HepG2 (cell line): ENCODE results near the gene TSTD1. TPM values are rescaled to one million over a fixed set of nuclear protein-coding genes. Genes with fewer than 3 reads are reported as not detected.
A peak's percentile ranks its signal among the peaks of the same experiment; 100 is the strongest.

Experiments
- ASH2L ChIP-seq: fragments of 300-600, 200-600 bp; sonication (generic); IDR thresholded peaks from 2 replicates; pipeline ENCODE4 v1.7.0; 2017; ENCODE audit warnings: low read depth, mild to moderate bottlenecking, moderate library complexity, mixed read lengths, low read length; ENCODE audit not compliant: insufficient read length
- FOXO1 ChIP-seq: sonication (generic); formaldehyde crosslinking; IDR thresholded peaks from 2 replicates; pipeline ENCODE4 v1.4.0; 2020; ENCODE audit warnings: missing genetic modification reagents
- MAZ ChIP-seq, 2 experiments: sonication (generic) in 1 of 2; formaldehyde crosslinking in 1 of 2; IDR thresholded peaks; 2 replicates each; pipeline versions ENCODE4 v1.5.0 to v1.6.1; 2012 to 2020; ENCODE audit warnings: low read depth in 2 of 2, mild to moderate bottlenecking in 2 of 2, borderline replicate concordance in 1 of 2, improper control_type of control experiment in 1 of 2, low read length in 1 of 2, missing genetic modification reagents in 1 of 2, moderate library complexity in 1 of 2
- NFYB ChIP-seq: sonication (generic); formaldehyde crosslinking; IDR thresholded peaks from 2 replicates; pipeline ENCODE4 v1.4.0; 2020; ENCODE audit warnings: missing genetic modification reagents
- PITX1 ChIP-seq: sonication (generic); formaldehyde crosslinking; IDR thresholded peaks from 2 replicates; pipeline ENCODE4 v1.5.1; 2020; ENCODE audit warnings: mild to moderate bottlenecking, missing genetic modification reagents
- TRIM24 ChIP-seq: sonication (generic); formaldehyde crosslinking; IDR thresholded peaks from 2 replicates; pipeline ENCODE4 v1.8.0; 2022; ENCODE audit warnings: mild to moderate bottlenecking, missing genetic modification reagents
- ZBTB46 ChIP-seq: sonication (generic); formaldehyde crosslinking; IDR thresholded peaks from 2 replicates; pipeline ENCODE4 v1.4.0; 2020; ENCODE audit warnings: mild to moderate bottlenecking, missing genetic modification reagents, borderline replicate concordance
- ZGPAT ChIP-seq: IDR thresholded peaks from 2 replicates; pipeline ENCODE4 v1.6.1; 2016; ENCODE audit warnings: mild to moderate bottlenecking
- ZNF292 ChIP-seq: sonication (generic); formaldehyde crosslinking; IDR thresholded peaks from 2 replicates; pipeline ENCODE4 v1.8.1; 2022; ENCODE audit warnings: mild to moderate bottlenecking, low read depth, missing genetic modification reagents, borderline replicate concordance
- ZNF331 ChIP-seq: sonication (generic); formaldehyde crosslinking; IDR thresholded peaks from 2 replicates; pipeline ENCODE4 v1.4.0; 2020; ENCODE audit warnings: missing genetic modification reagents
- ZNF343 ChIP-seq: sonication (generic); formaldehyde crosslinking; IDR thresholded peaks from 2 replicates; pipeline ENCODE4 v1.4.0; 2020; ENCODE audit warnings: mild to moderate bottlenecking, missing genetic modification reagents
- polyA plus RNA-seq, 8 experiments: library from polyadenylated mRNA; depleted of rRNA in 3 of 8; stranded (reverse) in 7 of 8; unstranded in 1 of 8; fragments of >200 nt; fragmentation: Illumina TruSeq in 4 of 8; extraction: Trizol in 4 of 8; gene quantifications; 2 replicates each; pipeline versions ENCODE4 v1.2.1 to v1.2.3, GENCODE V29; 2011 to 2016; ENCODE audit warnings: low read depth in 4 of 8, missing spikeins in 1 of 8, mixed read lengths in 1 of 8; ENCODE audit not compliant: insufficient read depth in 1 of 8
- total RNA-seq, 5 experiments: library from RNA; depleted of rRNA; stranded (reverse); fragments of >200 nt; fragmentation: Illumina TruSeq; extraction: Trizol; gene quantifications; 2 replicates each; pipeline ENCODE4 v1.2.3, GENCODE V29; 2016; ENCODE audit warnings: low read depth in 1 of 5
- TF ChIP-seq, protein P1 (sequence below): sonication (generic); formaldehyde crosslinking; IDR thresholded peaks from 2 replicates; pipeline ENCODE4 v1.5.0; 2020; ENCODE audit warnings: missing genetic modification reagents, mild to moderate bottlenecking, borderline replicate concordance
- TF ChIP-seq, protein P2 (sequence below): sonication (generic); formaldehyde crosslinking; IDR thresholded peaks from 2 replicates; pipeline ENCODE4 v1.5.0; 2020; ENCODE audit warnings: mild to moderate bottlenecking, missing genetic modification reagents
- TF ChIP-seq, protein P3 (sequence below): conservative IDR thresholded peaks from 2 replicates; pipeline ENCODE4 v1.6.1; 2018; ENCODE audit warnings: missing genetic modification reagents
- TF ChIP-seq, protein P4 (sequence below): sonication (generic); formaldehyde crosslinking; IDR thresholded peaks from 2 replicates; pipeline ENCODE4 v1.8.1; 2022; ENCODE audit warnings: low read depth, mild to moderate bottlenecking, missing genetic modification reagents

Gene TSTD1
- total and polyA plus RNA-seq, 2 of the 13 experiments (the other 11 are each of a cell fraction or from before 2014, with no cell fraction given), result 0.15 to 0.31 TPM

DNA sequence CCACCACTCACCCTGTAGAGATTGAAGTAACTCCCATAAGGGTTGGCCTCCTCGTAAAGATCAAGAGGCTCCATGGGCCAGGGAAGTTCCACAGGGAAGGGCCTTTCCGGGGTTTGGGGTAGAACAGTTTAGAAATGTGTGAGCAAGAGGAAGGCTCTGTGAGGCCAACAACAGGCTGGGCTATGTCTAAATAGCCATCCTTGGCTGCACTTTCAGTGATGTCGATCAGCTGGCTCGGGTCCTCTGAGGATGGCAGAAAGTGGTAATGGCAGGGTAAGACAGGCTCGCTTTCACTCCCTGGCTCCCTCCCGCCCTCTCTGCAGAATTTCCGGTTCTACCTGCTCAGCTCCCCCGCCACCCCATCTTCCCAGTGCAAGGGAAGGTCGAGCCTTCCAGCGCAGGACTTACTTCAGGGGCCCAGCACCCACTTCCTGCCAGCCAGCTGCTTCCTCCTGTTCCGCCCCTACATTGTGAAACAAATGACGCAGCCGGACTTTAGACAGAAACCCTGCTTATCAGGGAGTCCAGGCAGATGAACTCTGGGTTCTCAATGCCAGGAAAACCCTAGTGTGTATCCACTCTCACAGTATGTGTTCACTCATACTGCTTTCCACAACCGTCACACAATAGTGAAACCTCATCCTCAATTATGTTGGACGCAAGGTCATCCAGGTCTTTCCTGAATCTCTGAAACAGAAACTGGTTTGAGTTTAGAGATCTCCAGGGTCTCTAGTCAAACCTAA lies 25.1 kb downstream of the TSTD1 start (continued):
- peak; percentile 50; the same call in 1 of the 2 replicates for TF ChIP-seq MAZ (IDR thresholded peaks at IDR 0.05; ENCODE audit: borderline replicate concordance, low read depth, low read length)
- TF ChIP-seq MAZ (CRISPR knock-in tag; IDR thresholded peaks at IDR 0.05; ENCODE audit: low read depth), result peak; percentile 44; the same call in 1 of the 2 replicates
- TF ChIP-seq FOXO1, result peak; percentile 91
- peak; percentile 94; the same call in 1 of the 2 replicates for TF ChIP-seq ZBTB46 (CRISPR knock-in tag)
- TF ChIP-seq NFYB, result peak; percentile 20; the same call in 1 of the 2 replicates
- peak; percentile 88 for TF ChIP-seq PITX1 (CRISPR knock-in tag)
- peak; percentile 90 for TF ChIP-seq ZNF331 (CRISPR knock-in tag)
- TF ChIP-seq, protein P1, sequence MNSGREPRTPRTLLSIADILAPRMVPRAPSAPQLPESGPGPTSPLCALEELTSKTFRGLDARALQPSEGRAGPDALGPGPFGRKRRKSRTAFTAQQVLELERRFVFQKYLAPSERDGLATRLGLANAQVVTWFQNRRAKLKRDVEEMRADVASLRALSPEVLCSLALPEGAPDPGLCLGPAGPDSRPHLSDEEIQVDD (CRISPR knock-in tag), result 0 out of 2 replicates have a peak, but pooled peaks have one; percentile 71
- TF ChIP-seq ZGPAT, result peak; percentile 96
- peak; percentile 94 for TF ChIP-seq ZNF343 (CRISPR knock-in tag)
- TF ChIP-seq TRIM24, result peak; percentile 92
- TF ChIP-seq ASH2L, result peak; percentile 96
- peak; percentile 81 for TF ChIP-seq ZNF292 (CRISPR knock-in tag)
- TF ChIP-seq, protein P2, sequence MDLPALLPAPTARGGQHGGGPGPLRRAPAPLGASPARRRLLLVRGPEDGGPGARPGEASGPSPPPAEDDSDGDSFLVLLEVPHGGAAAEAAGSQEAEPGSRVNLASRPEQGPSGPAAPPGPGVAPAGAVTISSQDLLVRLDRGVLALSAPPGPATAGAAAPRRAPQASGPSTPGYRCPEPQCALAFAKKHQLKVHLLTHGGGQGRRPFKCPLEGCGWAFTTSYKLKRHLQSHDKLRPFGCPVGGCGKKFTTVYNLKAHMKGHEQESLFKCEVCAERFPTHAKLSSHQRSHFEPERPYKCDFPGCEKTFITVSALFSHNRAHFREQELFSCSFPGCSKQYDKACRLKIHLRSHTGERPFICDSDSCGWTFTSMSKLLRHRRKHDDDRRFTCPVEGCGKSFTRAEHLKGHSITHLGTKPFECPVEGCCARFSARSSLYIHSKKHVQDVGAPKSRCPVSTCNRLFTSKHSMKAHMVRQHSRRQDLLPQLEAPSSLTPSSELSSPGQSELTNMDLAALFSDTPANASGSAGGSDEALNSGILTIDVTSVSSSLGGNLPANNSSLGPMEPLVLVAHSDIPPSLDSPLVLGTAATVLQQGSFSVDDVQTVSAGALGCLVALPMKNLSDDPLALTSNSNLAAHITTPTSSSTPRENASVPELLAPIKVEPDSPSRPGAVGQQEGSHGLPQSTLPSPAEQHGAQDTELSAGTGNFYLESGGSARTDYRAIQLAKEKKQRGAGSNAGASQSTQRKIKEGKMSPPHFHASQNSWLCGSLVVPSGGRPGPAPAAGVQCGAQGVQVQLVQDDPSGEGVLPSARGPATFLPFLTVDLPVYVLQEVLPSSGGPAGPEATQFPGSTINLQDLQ (CRISPR knock-in tag), result no peak
- TF ChIP-seq, protein P3, sequence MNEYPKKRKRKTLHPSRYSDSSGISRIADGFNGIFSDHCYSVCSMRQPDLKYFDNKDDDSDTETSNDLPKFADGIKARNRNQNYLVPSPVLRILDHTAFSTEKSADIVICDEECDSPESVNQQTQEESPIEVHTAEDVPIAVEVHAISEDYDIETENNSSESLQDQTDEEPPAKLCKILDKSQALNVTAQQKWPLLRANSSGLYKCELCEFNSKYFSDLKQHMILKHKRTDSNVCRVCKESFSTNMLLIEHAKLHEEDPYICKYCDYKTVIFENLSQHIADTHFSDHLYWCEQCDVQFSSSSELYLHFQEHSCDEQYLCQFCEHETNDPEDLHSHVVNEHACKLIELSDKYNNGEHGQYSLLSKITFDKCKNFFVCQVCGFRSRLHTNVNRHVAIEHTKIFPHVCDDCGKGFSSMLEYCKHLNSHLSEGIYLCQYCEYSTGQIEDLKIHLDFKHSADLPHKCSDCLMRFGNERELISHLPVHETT (CRISPR knock-in tag), result peak; percentile 78; the same call in 1 of the 2 replicates
- TF ChIP-seq, protein P4, sequence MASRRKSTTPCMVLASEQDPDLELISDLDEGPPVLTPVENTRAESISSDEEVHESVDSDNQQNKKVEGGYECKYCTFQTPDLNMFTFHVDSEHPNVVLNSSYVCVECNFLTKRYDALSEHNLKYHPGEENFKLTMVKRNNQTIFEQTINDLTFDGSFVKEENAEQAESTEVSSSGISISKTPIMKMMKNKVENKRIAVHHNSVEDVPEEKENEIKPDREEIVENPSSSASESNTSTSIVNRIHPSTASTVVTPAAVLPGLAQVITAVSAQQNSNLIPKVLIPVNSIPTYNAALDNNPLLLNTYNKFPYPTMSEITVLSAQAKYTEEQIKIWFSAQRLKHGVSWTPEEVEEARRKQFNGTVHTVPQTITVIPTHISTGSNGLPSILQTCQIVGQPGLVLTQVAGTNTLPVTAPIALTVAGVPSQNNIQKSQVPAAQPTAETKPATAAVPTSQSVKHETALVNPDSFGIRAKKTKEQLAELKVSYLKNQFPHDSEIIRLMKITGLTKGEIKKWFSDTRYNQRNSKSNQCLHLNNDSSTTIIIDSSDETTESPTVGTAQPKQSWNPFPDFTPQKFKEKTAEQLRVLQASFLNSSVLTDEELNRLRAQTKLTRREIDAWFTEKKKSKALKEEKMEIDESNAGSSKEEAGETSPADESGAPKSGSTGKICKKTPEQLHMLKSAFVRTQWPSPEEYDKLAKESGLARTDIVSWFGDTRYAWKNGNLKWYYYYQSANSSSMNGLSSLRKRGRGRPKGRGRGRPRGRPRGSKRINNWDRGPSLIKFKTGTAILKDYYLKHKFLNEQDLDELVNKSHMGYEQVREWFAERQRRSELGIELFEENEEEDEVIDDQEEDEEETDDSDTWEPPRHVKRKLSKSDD (CRISPR knock-in tag), result no peak
